Uterus (tissue), 4 donors: Measurements from ENCODE around the gene HAGH. TPM values are rescaled to one million over a fixed set of nuclear protein-coding genes. Genes with fewer than 3 reads are reported as not detected.

ENCODE experiments used
- DNase-seq, 2 donors: peaks; one replicate each; pipeline ENCODE4 v3.0.0-alpha.2; 2019 to 2020
- H3K27ac ChIP-seq, 2 donors: fragments of 200-600 bp; sonication (generic); 1 replicate in 1 of 2; 2 replicates in 1 of 2; pipeline ENCODE4 v1.5.1; 2016 to 2018
- H3K27me3 ChIP-seq, 2 donors: fragments of 200-600 bp; sonication (generic); one replicate each; pipeline ENCODE4 v1.5.1; 2018 to 2019; ENCODE audit warnings: control low read depth in 1 of 2
- H3K36me3 ChIP-seq, 2 donors: fragments of 200-600 bp; sonication (generic); one replicate each; pipeline ENCODE4 v1.5.1; 2019; ENCODE audit warnings: control low read depth in 1 of 2
- H3K4me1 ChIP-seq, 2 donors: fragments of 200-600 bp; sonication (generic); one replicate each; pipeline ENCODE4 v1.5.1; 2018 to 2019; ENCODE audit warnings: control low read depth in 1 of 2
- H3K4me3 ChIP-seq, 2 donors: fragments of 200-600 bp; sonication (generic); 1 replicate in 1 of 2; 2 replicates in 1 of 2; pipeline ENCODE4 v1.5.1; 2018 to 2019; ENCODE audit warnings: mild to moderate bottlenecking in 1 of 2
- H3K9me3 ChIP-seq, 2 donors: fragments of 200-600 bp; sonication (generic); one replicate each; pipeline ENCODE4 v1.5.1; 2019; ENCODE audit warnings: control low read depth in 1 of 2
- POLR2A ChIP-seq, 2 donors: fragments of 450-650 bp; IDR thresholded peaks; one replicate each; pipeline ENCODE4 v1.6.1; 2016; ENCODE audit warnings: antibody characterized with exemption in 2 of 2, mild to moderate bottlenecking in 1 of 2, moderate library complexity in 1 of 2
- intact Hi-C: fragments of 100-400 bp; cut with DNase I; formaldehyde crosslinking; loops from one replicate; pipeline ENCODE4 v1.15.1; 2023; ENCODE audit warnings: low total_unique reads
- total RNA-seq, 4 donors: library from RNA; depleted of rRNA in 3 of 4; stranded (reverse); fragments of >200 nt in 3 of 4; gene quantifications; one replicate each; pipeline versions ENCODE4 v1.1.0 to v1.2.4, GENCODE V29; 2014 to 2023
- TF ChIP-seq, protein P1 (sequence below), 4 experiments: fragments of 200-600 bp in 2 of 4; fragments of 450-650 bp in 2 of 4; sonication (generic) in 2 of 4; IDR thresholded peaks; one replicate each; pipeline ENCODE4 v1.5.1; 2016 to 2019; ENCODE audit warnings: antibody characterized with exemption in 4 of 4, mild to moderate bottlenecking in 2 of 4, moderate library complexity in 1 of 4
- donor health status: DM: yes; HTN: yes; CAD: no.

Gene HAGH
- total RNA-seq, 4 donors from 2014 or later, result 22.9 to 75.3 (median 34.0) TPM

DNA sequence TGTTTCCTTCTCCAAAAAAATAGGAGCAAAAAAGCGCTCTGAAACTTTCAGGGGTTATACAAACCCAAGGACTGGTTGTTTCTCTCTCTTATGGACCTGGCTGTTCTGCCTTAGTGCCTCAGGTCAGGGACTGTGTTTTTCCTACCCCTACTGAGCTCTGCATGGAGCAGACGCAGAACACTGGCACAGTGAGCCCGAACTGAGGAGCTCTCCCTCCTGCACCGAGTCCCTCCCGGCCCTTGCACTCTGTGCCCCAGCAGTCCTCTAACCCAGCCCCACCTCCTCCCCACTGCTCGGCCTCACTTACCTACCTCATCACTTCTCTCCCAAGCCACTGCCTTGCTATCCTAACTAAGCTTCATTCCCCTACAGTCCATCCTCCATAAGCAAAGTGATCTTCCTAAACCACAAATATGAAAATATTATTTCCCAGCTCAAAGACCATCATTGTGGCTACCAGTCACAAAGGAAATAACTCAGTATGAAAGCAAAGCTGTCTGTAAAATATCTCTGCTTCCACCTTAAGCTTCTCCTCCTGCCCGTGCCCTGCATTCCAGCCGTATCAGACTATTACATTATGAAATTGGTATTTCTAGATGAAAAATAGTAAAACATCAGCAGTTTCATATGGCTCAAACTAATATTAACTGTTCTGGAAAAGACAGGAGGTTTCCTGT lies 31.7 kb upstream of the HAGH start:
- DNase-seq, result no peak
- no peaks in the 10 kb centered on the region for H3K36me3 ChIP-seq
- no peaks in the 10 kb centered on the region for H3K9me3 ChIP-seq
- H3K27ac ChIP-seq, result no peak overlapping the region
- no peaks in the 10 kb centered on the region for H3K4me1 ChIP-seq
- no peak for TF ChIP-seq POLR2A (IDR thresholded peaks at IDR 0.05)
- TF ChIP-seq, protein P1, sequence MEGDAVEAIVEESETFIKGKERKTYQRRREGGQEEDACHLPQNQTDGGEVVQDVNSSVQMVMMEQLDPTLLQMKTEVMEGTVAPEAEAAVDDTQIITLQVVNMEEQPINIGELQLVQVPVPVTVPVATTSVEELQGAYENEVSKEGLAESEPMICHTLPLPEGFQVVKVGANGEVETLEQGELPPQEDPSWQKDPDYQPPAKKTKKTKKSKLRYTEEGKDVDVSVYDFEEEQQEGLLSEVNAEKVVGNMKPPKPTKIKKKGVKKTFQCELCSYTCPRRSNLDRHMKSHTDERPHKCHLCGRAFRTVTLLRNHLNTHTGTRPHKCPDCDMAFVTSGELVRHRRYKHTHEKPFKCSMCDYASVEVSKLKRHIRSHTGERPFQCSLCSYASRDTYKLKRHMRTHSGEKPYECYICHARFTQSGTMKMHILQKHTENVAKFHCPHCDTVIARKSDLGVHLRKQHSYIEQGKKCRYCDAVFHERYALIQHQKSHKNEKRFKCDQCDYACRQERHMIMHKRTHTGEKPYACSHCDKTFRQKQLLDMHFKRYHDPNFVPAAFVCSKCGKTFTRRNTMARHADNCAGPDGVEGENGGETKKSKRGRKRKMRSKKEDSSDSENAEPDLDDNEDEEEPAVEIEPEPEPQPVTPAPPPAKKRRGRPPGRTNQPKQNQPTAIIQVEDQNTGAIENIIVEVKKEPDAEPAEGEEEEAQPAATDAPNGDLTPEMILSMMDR (IDR thresholded peaks at IDR 0.05), result no peak
- intact Hi-C loops, result no loop called here
- H3K27me3 ChIP-seq, result no peaks in the 10 kb centered on the region
- no peak overlapping the region for H3K4me3 ChIP-seq

DNA sequence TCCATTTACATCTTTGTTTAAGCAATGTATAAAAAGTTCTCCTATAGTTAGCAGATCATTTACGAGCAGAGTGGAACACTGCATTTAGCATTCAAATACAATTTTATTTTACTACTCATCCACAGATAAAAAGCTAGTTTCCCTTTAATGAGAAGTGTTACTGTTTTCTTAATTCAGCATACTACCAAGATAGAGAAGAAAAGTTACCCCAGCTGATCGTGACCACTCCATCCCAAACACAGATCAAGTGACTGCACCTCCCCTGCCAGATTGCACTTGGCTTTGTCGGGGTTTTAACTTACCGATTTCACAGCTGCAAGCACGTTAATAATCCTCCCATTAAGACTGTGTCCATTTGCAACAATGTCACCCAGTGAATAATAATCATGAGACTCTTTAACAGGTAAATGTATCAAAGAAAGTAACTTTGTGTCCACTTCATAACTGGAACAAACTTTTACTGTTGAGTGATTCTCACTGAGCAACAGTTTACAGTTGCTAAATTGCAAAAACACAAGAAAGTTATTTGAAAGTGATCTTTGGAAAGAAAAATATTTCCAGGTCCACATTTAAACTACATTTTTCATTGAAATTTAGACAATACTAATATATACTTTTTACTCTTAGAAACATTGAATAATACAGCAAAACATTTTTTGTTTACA lies 30.9 kb upstream of the HAGH start:
- H3K27me3 ChIP-seq, result no peaks in the 10 kb centered on the region
- no peak for DNase-seq
- no peaks in the 10 kb centered on the region for H3K9me3 ChIP-seq
- no peaks in the 10 kb centered on the region for H3K36me3 ChIP-seq
- H3K4me1 ChIP-seq, result no peaks in the 10 kb centered on the region
- intact Hi-C loops, result no loop called here
- H3K4me3 ChIP-seq, result no peak overlapping the region
- TF ChIP-seq POLR2A (IDR thresholded peaks at IDR 0.05), result no peak
- H3K27ac ChIP-seq, result no peak overlapping the region

DNA sequence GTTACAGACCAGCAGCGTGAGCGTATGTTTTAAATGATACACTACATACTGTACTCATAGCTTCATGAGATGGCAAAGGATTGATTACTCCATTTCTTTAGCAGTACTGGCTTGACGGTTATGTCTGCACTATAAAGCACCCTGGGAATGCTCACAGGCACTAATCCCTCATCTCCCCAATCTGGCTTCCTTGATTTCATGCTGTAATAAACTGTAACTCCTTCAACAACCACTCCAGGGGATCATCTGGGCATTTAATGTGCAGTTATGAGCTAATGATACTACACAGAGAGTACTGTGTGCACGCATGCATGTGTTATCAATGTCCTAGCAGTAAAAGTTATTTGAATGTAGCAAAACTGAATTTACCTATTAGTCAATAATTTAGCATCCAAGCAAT lies 25.2 kb upstream of the HAGH start:
- Histone ChIP-seq H3K27me3 (no peaks in the 10 kb centered on the region), H3K4me1 (no peaks in the 10 kb centered on the region), H3K27ac (no peak overlapping the region), H3K36me3 (no peaks in the 10 kb centered on the region), H3K4me3 (no peak overlapping the region), H3K9me3 (no peaks in the 10 kb centered on the region)
- intact Hi-C loops, result no loop called here
- no peak for TF ChIP-seq POLR2A (IDR thresholded peaks at IDR 0.05)
- TF ChIP-seq, protein P1 (IDR thresholded peaks at IDR 0.05), result no peak
- DNase-seq, result no peak

DNA sequence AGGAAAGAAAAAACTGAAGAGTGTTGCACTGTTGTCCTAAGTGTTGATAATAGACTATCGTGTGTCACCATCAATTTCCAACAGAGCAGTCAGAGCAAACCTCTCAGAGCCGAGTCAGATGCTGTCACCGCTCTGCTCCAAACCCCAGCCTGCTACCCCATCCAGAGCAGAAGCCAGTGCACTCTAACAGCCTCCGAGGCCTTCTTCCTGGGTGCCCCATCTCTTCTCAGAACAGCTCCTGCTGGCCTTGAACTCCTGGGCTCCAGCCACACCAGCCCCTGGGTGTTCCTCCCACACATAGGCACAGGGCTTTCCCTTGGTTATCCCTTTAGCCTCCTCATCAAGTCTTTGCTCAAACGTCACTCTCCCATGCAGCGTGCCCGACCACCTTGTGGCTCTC lies 24.4 kb upstream of the HAGH start:
- no peak for DNase-seq
- intact Hi-C loops, result no loop called here

DNA sequence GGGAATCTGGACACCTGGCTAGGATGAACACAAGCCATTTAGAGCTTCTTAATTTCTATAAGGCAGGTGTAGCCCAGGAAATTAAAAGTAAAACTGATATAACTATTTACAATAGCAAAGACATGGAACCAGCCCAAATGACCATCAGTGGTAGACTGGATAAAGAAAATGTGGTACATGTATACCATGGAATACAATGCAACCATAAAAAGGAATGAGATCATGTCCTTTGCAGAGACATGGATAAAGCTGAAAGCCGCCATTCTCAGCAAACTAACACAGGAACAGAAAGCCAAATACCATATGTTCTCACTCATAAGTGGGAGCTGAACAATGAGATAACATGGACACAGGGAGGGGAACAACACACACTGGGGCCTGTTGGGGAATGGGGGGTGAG lies 19.8 kb upstream of the HAGH start:
- Histone ChIP-seq H3K4me3 (no peak overlapping the region), H3K4me1 (no peaks in the 10 kb centered on the region), H3K27me3 (no peaks in the 10 kb centered on the region), H3K9me3 (no peaks in the 10 kb centered on the region), H3K27ac (no peak overlapping the region), H3K36me3 (no peaks in the 10 kb centered on the region)
- DNase-seq, result no peak
- TF ChIP-seq, protein P1 (IDR thresholded peaks at IDR 0.05), result no peak
- no peak for TF ChIP-seq POLR2A (IDR thresholded peaks at IDR 0.05)
- intact Hi-C loops, result no loop called here

More for the DNA sequence above, 24.4 kb upstream of the HAGH start:
- no peak overlapping the region for H3K27ac ChIP-seq
- no peak for TF ChIP-seq POLR2A (IDR thresholded peaks at IDR 0.05)
- TF ChIP-seq, protein P1 (IDR thresholded peaks at IDR 0.05), result no peak
- H3K4me3 ChIP-seq, result no peak overlapping the region
- H3K27me3 ChIP-seq, result no peaks in the 10 kb centered on the region
- H3K4me1 ChIP-seq, result no peaks in the 10 kb centered on the region
- H3K9me3 ChIP-seq, result no peaks in the 10 kb centered on the region
- H3K36me3 ChIP-seq, result no peaks in the 10 kb centered on the region
